ENCODE measurements around the gene C1orf159. TPM values are rescaled to one million over a fixed set of nuclear protein-coding genes. Genes with fewer than 3 reads are reported as not detected.
A peak's percentile ranks its signal among the peaks of the same experiment; 100 is the strongest.

Gene C1orf159
- total and polyA plus RNA-seq, 9 of the 15 experiments (the other 6 are each of a cell fraction or from before 2014, with no cell fraction given): 0.28 to 54.9 (median 10.6) TPM

DNA sequence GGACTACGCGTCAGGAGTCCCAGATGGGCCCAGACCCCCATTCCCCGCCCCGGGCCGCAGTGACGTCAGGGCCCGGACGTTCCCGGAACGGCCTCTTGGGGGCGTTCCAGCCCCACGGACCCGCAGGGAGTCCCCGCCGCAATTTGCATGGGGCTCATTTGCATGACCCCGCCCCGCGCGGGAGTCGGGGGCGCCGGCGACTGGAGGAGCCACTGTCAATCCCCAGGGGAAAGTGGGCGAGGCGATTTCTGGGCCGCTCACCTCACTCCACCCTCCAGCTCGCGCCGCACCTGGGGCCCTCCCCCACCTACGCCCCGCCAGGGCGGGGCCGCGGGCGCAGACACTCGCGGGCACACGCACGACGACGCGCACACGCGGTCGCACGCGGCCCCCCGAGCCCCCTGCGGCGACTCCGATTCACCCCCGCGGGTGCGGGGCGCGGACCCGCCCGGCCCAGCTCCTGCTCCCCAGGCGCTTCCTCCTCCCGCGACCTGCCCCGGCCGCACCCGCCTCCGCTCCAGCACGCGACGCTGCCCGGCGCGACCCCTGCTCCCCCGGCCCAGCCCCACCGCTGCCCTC is 82.8 kb downstream of the C1orf159 start (continued):
- no peak for TF ChIP-seq CEBPZ (IDR thresholded peaks at IDR 0.05; ENCODE audit: borderline replicate concordance, low read depth, low read length)
- no peak for TF ChIP-seq GMEB1 (CRISPR knock-in tag; IDR thresholded peaks at IDR 0.05)
- TF ChIP-seq ZBTB49 (CRISPR knock-in tag; IDR thresholded peaks at IDR 0.05; ENCODE audit: borderline replicate concordance): no peak
- TF ChIP-seq TCF3 (CRISPR knock-in tag; IDR thresholded peaks at IDR 0.05): no peak
- TF ChIP-seq, protein P1, sequence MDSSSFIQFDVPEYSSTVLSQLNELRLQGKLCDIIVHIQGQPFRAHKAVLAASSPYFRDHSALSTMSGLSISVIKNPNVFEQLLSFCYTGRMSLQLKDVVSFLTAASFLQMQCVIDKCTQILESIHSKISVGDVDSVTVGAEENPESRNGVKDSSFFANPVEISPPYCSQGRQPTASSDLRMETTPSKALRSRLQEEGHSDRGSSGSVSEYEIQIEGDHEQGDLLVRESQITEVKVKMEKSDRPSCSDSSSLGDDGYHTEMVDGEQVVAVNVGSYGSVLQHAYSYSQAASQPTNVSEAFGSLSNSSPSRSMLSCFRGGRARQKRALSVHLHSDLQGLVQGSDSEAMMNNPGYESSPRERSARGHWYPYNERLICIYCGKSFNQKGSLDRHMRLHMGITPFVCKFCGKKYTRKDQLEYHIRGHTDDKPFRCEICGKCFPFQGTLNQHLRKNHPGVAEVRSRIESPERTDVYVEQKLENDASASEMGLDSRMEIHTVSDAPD (CRISPR knock-in tag; IDR thresholded peaks at IDR 0.05): no peak
- TF ChIP-seq NR2C1 (IDR thresholded peaks at IDR 0.05): no peak
- no peak for TF ChIP-seq NR2C1 (tag; IDR thresholded peaks at IDR 0.05)
- TF ChIP-seq, protein P2, sequence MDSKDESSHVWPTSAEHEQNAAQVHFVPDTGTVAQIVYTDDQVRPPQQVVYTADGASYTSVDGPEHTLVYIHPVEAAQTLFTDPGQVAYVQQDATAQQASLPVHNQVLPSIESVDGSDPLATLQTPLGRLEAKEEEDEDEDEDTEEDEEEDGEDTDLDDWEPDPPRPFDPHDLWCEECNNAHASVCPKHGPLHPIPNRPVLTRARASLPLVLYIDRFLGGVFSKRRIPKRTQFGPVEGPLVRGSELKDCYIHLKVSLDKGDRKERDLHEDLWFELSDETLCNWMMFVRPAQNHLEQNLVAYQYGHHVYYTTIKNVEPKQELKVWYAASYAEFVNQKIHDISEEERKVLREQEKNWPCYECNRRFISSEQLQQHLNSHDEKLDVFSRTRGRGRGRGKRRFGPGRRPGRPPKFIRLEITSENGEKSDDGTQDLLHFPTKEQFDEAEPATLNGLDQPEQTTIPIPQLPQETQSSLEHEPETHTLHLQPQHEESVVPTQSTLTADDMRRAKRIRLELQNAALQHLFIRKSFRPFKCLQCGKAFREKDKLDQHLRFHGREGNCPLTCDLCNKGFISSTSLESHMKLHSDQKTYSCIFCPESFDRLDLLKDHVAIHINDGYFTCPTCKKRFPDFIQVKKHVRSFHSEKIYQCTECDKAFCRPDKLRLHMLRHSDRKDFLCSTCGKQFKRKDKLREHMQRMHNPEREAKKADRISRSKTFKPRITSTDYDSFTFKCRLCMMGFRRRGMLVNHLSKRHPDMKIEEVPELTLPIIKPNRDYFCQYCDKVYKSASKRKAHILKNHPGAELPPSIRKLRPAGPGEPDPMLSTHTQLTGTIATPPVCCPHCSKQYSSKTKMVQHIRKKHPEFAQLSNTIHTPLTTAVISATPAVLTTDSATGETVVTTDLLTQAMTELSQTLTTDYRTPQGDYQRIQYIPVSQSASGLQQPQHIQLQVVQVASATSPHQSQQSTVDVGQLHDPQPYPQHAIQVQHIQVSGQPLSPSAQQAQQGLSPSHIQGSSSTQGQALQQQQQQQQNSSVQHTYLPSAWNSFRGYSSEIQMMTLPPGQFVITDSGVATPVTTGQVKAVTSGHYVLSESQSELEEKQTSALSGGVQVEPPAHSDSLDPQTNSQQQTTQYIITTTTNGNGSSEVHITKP (IDR thresholded peaks at IDR 0.05; ENCODE audit: partially characterized antibody): peak; percentile 34
- no peak for TF ChIP-seq OTX1 (CRISPR knock-in tag; IDR thresholded peaks at IDR 0.05)
- TF ChIP-seq C11orf30 (IDR thresholded peaks at IDR 0.05; ENCODE audit: low read depth): no peak
- TF ChIP-seq PCBP1 (IDR thresholded peaks at IDR 0.05; ENCODE audit: low read depth, low read length, poor library complexity, severe bottlenecking): peak; percentile 77
